GM23338 (cell line): Measurements from ENCODE around the gene CDC14A. TPM values are rescaled to one million over a fixed set of nuclear protein-coding genes. Genes with fewer than 3 reads are reported as not detected.

Experiments used
- ATAC-seq: fragments of 200-7000 bp; cut with Tn5 transposase; 3 replicates; pipeline ENCODE4 v1.9.1; 2020
- DNase-seq: peaks from one replicate; pipeline ENCODE4 v3.0.0-alpha.2; 2015; ENCODE audit warnings: low spot score
- H2AFZ ChIP-seq: fragments of 200-600 bp; sonication (generic); 2 replicates; pipeline ENCODE4 v1.8.0; 2016; ENCODE audit warnings: antibody characterized with exemption, mild to moderate bottlenecking, moderate library complexity
- H3F3A ChIP-seq: fragments of 200-600 bp; sonication (generic); replicated peaks from 2 replicates; pipeline ENCODE4 v1.8.0; 2017; ENCODE audit warnings: antibody characterized with exemption, mixed run types, low read depth
- H3K27ac ChIP-seq: fragments of 200-600 bp; sonication (generic); 2 replicates; pipeline ENCODE4 v1.6.1; 2016; ENCODE audit warnings: low read depth
- H3K27me3 ChIP-seq: fragments of 200-600 bp; sonication (generic); 2 replicates; pipeline ENCODE4 v1.8.0; 2016; ENCODE audit warnings: mild to moderate bottlenecking, mixed run types, moderate library complexity; ENCODE audit not compliant: insufficient read depth
- H3K36me3 ChIP-seq: fragments of 200-600 bp; sonication (generic); 2 replicates; pipeline ENCODE4 v1.8.0; 2016; ENCODE audit warnings: mild to moderate bottlenecking; ENCODE audit not compliant: insufficient read depth
- H3K4me1 ChIP-seq: fragments of 200-600 bp; sonication (generic); 2 replicates; pipeline ENCODE4 v1.8.0; 2016; ENCODE audit warnings: mild to moderate bottlenecking, moderate library complexity; ENCODE audit not compliant: insufficient read depth
- H3K4me2 ChIP-seq: fragments of 200-600 bp; sonication (generic); 2 replicates; pipeline ENCODE4 v1.7.1; 2017; ENCODE audit warnings: mixed run types
- H3K4me3 ChIP-seq: fragments of 200-600 bp; sonication (generic); 2 replicates; pipeline ENCODE4 v1.6.1; 2016; ENCODE audit warnings: mixed run types
- H3K79me2 ChIP-seq: fragments of 200-600 bp; sonication (generic); replicated peaks from 2 replicates; pipeline ENCODE4 v1.8.0; 2017; ENCODE audit warnings: mild to moderate bottlenecking; ENCODE audit not compliant: insufficient read depth
- H3K9me2 ChIP-seq: fragments of 200-600 bp; sonication (generic); 2 replicates; pipeline ENCODE4 v1.8.0; 2017; ENCODE audit not compliant: insufficient read depth
- H4K20me1 ChIP-seq: fragments of 200-600 bp; sonication (generic); replicated peaks from 2 replicates; pipeline ENCODE4 v1.8.0; 2017; ENCODE audit warnings: mild to moderate bottlenecking; ENCODE audit not compliant: insufficient read depth
- H3K27ac Mint-ChIP-seq: 2 replicates; pipeline ENCODE4 v1.8.0; 2020; ENCODE audit warnings: inconsistent platforms, mild to moderate bottlenecking, moderate library complexity, mixed read lengths
- H3K27me3 Mint-ChIP-seq: 3 replicates; pipeline ENCODE4 v1.8.0; 2022; ENCODE audit warnings: low read depth, mild to moderate bottlenecking, moderate library complexity, mixed read lengths, inconsistent platforms; ENCODE audit not compliant: insufficient read depth, poor library complexity
- H3K36me3 Mint-ChIP-seq: 3 replicates; pipeline ENCODE4 v1.8.0; 2021; ENCODE audit warnings: low read depth, mild to moderate bottlenecking, inconsistent platforms, moderate library complexity, mixed read lengths
- H3K4me1 Mint-ChIP-seq: 3 replicates; pipeline ENCODE4 v1.8.0; 2020; ENCODE audit warnings: mild to moderate bottlenecking, inconsistent platforms, mixed read lengths
- H3K4me3 Mint-ChIP-seq: 3 replicates; pipeline ENCODE4 v1.8.0; 2021; ENCODE audit warnings: moderate library complexity, mild to moderate bottlenecking, inconsistent platforms, mixed read lengths
- H3K9me3 Mint-ChIP-seq: 3 replicates; pipeline ENCODE4 v1.8.0; 2020; ENCODE audit warnings: moderate library complexity, mild to moderate bottlenecking, inconsistent platforms, mixed read lengths
- CREB1 ChIP-seq: fragments of 250-450 bp; sonication (Bioruptor Pico); IDR thresholded peaks from 2 replicates; pipeline ENCODE4 v1.5.0; 2020; ENCODE audit warnings: low read depth, mild to moderate bottlenecking, moderate library complexity
- EZH2phosphoT487 ChIP-seq: fragments of 200-600 bp; sonication (generic); IDR thresholded peaks from one replicate; pipeline ENCODE4 v1.8.1; 2018; ENCODE audit warnings: antibody characterized with exemption; ENCODE audit not compliant: unreplicated experiment
- JUNB ChIP-seq: IDR thresholded peaks from one replicate; pipeline ENCODE4 v1.6.1; 2016; ENCODE audit warnings: antibody characterized with exemption; ENCODE audit not compliant: unreplicated experiment
- POLR2AphosphoS5 ChIP-seq: IDR thresholded peaks from 2 replicates; pipeline ENCODE4 v1.6.1; 2016; ENCODE audit warnings: antibody characterized with exemption, low read depth
- STAT1 ChIP-seq: IDR thresholded peaks from one replicate; pipeline ENCODE4 v1.6.1; 2016; ENCODE audit warnings: antibody characterized with exemption; ENCODE audit not compliant: unreplicated experiment
- ZNF114 ChIP-seq: fragments of 250-450 bp; sonication (Bioruptor Pico); IDR thresholded peaks from 2 replicates; pipeline ENCODE4 v1.5.0; 2020; ENCODE audit warnings: mild to moderate bottlenecking, moderate library complexity
- ZNF331 ChIP-seq: fragments of 250-450 bp; sonication (Bioruptor Pico); IDR thresholded peaks from 2 replicates; pipeline ENCODE4 v1.5.0; 2020; ENCODE audit warnings: low read depth, mild to moderate bottlenecking, moderate library complexity
- polyA plus RNA-seq: library from polyadenylated mRNA; unstranded; fragments of >200 nt; fragmentation: Nextera tagmentation; extraction: Ambion mirVana; gene quantifications from 2 replicates; pipeline ENCODE4 v1.2.1, GENCODE V29; 2016
- total RNA-seq: library from RNA; depleted of rRNA; stranded (reverse); fragments of >200 nt; shearing (Covaris generic); gene quantifications from 2 replicates; pipeline ENCODE4 v1.2.3, GENCODE V29; 2014
- TF ChIP-seq, protein P1 (sequence below), 2 experiments: fragments of 200-600 bp in 1 of 2; sonication (generic) in 1 of 2; conservative IDR thresholded peaks; 2 replicates each; pipeline versions ENCODE4 v1.5.1 to v1.6.1; 2016 to 2017; ENCODE audit warnings: antibody characterized with exemption in 2 of 2, low read depth in 2 of 2, mild to moderate bottlenecking in 2 of 2, moderate library complexity in 1 of 2
- TF ChIP-seq, protein P2 (sequence below): IDR thresholded peaks from 2 replicates; pipeline ENCODE4 v1.6.1; 2016; ENCODE audit warnings: antibody characterized with exemption
- TF ChIP-seq, protein P3 (sequence below): IDR thresholded peaks from one replicate; pipeline ENCODE4 v1.6.1; 2018; ENCODE audit warnings: antibody characterized with exemption; ENCODE audit not compliant: unreplicated experiment

Gene CDC14A
- total and polyA plus RNA-seq, 2 experiments from 2014 or later: 11.1 to 20.8 TPM

- Mint-ChIP-seq H3K27me3 (peaks cover 1% of the 10 kb centered on the region), H3K9me3 (no peaks in the 10 kb centered on the region), H3K27ac (no peak overlapping the region), H3K36me3 (no peaks in the 10 kb centered on the region; the same call in 2 of the 3 replicates), H3K4me1 (peaks cover 31% of the 10 kb centered on the region), H3K4me3 (no peak overlapping the region)
- no peaks in the 10 kb centered on the region for H3F3A ChIP-seq
- ATAC-seq (peak; percentile 35; the same call in 2 of the 3 replicates), DNase-seq (peak; percentile 17)
- no peak overlapping the region for H3K4me3 ChIP-seq
- no peaks in the 10 kb centered on the region for H3K79me2 ChIP-seq
- peaks cover 28% of the 10 kb centered on the region for H3K4me1 ChIP-seq
- no peak overlapping the region for H3K27ac ChIP-seq
- TF ChIP-seq CREB1 (no peak), ZNF331 (CRISPR knock-in tag) (no peak), STAT1 (no peak), POLR2AphosphoS5 (no peak)
- TF ChIP-seq, protein P1, sequence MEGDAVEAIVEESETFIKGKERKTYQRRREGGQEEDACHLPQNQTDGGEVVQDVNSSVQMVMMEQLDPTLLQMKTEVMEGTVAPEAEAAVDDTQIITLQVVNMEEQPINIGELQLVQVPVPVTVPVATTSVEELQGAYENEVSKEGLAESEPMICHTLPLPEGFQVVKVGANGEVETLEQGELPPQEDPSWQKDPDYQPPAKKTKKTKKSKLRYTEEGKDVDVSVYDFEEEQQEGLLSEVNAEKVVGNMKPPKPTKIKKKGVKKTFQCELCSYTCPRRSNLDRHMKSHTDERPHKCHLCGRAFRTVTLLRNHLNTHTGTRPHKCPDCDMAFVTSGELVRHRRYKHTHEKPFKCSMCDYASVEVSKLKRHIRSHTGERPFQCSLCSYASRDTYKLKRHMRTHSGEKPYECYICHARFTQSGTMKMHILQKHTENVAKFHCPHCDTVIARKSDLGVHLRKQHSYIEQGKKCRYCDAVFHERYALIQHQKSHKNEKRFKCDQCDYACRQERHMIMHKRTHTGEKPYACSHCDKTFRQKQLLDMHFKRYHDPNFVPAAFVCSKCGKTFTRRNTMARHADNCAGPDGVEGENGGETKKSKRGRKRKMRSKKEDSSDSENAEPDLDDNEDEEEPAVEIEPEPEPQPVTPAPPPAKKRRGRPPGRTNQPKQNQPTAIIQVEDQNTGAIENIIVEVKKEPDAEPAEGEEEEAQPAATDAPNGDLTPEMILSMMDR (conservative IDR thresholded peaks at IDR 0.05; ENCODE audit: low read depth in 2 of 2): peak in 1 of 2 experiments; percentile 41; a peak in 2 of 4 replicates
- H4K20me1 ChIP-seq: 0 out of 2 replicates have a peak, but pooled peaks cover 3% of the 10 kb centered on the region
- no peak overlapping the region for H2AFZ ChIP-seq
- H3K36me3 ChIP-seq: no peaks in the 10 kb centered on the region
- no peaks in the 10 kb centered on the region for H3K27me3 ChIP-seq
- no peak overlapping the region for H3K4me2 ChIP-seq
- H3K9me2 ChIP-seq: no peaks in the 10 kb centered on the region
Measured at GRCh38 chr1:100423832-100424337, 71.6 kb downstream of the CDC14A start.

DNA sequence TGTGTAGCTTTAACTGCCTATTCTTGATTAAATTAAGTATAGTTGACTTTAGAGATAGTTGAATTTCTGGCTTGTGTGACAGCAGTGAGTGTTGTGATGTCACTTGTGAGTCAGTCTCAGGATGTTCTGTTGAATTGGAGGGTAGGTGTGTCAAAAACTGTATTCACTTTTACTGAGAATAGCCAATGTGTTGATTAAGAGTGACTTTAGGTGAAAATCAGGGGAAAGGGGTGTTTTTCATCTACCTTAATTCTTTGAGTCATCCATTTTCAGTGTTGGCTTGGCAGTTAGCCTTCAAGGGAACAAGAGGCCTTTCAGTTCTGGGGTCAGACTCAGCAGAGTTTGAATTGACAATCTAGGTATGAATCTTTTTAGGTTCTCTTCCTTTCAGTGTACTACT lies 75.9 kb downstream of the CDC14A start:
- Histone ChIP-seq H3K36me3 (no peaks in the 10 kb centered on the region), H3K4me3 (no peak overlapping the region), H3K9me2 (no peaks in the 10 kb centered on the region), H3K27ac (no peak overlapping the region), H3K4me1 (peaks cover 13% of the 10 kb centered on the region; the same call in 1 of the 2 replicates), H3K79me2 (no peaks in the 10 kb centered on the region; the same call in 1 of the 2 replicates), H3K4me2 (no peak overlapping the region), H3K27me3 (no peaks in the 10 kb centered on the region), H2AFZ (no peak overlapping the region), H3F3A (no peaks in the 10 kb centered on the region), H4K20me1 (no peaks in the 10 kb centered on the region)
- H3K4me3 Mint-ChIP-seq: no peak overlapping the region
- DNase-seq: no peak
- H3K9me3 Mint-ChIP-seq: no peaks in the 10 kb centered on the region
- no peaks in the 10 kb centered on the region for H3K27me3 Mint-ChIP-seq
- peaks cover 23% of the 10 kb centered on the region for H3K4me1 Mint-ChIP-seq
- ATAC-seq: no peak
- H3K27ac Mint-ChIP-seq: no peak overlapping the region
- H3K36me3 Mint-ChIP-seq: no peaks in the 10 kb centered on the region; the same call in 2 of the 3 replicates
- TF ChIP-seq, protein P2, sequence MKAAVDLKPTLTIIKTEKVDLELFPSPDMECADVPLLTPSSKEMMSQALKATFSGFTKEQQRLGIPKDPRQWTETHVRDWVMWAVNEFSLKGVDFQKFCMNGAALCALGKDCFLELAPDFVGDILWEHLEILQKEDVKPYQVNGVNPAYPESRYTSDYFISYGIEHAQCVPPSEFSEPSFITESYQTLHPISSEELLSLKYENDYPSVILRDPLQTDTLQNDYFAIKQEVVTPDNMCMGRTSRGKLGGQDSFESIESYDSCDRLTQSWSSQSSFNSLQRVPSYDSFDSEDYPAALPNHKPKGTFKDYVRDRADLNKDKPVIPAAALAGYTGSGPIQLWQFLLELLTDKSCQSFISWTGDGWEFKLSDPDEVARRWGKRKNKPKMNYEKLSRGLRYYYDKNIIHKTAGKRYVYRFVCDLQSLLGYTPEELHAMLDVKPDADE: no peak
- TF ChIP-seq EZH2phosphoT487 (no peak), POLR2AphosphoS5 (no peak), JUNB (no peak), ZNF114 (CRISPR knock-in tag) (no peak)
- TF ChIP-seq, protein P3, sequence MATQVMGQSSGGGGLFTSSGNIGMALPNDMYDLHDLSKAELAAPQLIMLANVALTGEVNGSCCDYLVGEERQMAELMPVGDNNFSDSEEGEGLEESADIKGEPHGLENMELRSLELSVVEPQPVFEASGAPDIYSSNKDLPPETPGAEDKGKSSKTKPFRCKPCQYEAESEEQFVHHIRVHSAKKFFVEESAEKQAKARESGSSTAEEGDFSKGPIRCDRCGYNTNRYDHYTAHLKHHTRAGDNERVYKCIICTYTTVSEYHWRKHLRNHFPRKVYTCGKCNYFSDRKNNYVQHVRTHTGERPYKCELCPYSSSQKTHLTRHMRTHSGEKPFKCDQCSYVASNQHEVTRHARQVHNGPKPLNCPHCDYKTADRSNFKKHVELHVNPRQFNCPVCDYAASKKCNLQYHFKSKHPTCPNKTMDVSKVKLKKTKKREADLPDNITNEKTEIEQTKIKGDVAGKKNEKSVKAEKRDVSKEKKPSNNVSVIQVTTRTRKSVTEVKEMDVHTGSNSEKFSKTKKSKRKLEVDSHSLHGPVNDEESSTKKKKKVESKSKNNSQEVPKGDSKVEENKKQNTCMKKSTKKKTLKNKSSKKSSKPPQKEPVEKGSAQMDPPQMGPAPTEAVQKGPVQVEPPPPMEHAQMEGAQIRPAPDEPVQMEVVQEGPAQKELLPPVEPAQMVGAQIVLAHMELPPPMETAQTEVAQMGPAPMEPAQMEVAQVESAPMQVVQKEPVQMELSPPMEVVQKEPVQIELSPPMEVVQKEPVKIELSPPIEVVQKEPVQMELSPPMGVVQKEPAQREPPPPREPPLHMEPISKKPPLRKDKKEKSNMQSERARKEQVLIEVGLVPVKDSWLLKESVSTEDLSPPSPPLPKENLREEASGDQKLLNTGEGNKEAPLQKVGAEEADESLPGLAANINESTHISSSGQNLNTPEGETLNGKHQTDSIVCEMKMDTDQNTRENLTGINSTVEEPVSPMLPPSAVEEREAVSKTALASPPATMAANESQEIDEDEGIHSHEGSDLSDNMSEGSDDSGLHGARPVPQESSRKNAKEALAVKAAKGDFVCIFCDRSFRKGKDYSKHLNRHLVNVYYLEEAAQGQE: no peak
- TF ChIP-seq, protein P1 (conservative IDR thresholded peaks at IDR 0.05; ENCODE audit: low read depth in 2 of 2): no peak
